NCI-H226 (cell line): ENCODE results near the gene POMT2.

Experiments used
- DNase-seq: peaks from one replicate; pipeline ENCODE4 v3.0.0-alpha.2; 2015

POMT2 gene

GRCh38 chr14:77236814-77237213 is 83.9 kb downstream of the POMT2 start:
- no peak for DNase-seq

GRCh38 chr14:77231721-77232120 is 89.0 kb downstream of the POMT2 start:
- no peak for DNase-seq

GRCh38 chr14:77230914-77231313 is 89.8 kb downstream of the POMT2 start:
- no peak for DNase-seq

- no peak for DNase-seq
Observed at GRCh38 chr14:77228056-77228455, 92.6 kb downstream of the POMT2 start.

- DNase-seq, result no peak
Observed at GRCh38 chr14:77225892-77226557, 94.7 kb downstream of the POMT2 start.

GRCh38 chr14:77225254-77225653 is 95.4 kb downstream of the POMT2 start:
- no peak for DNase-seq
